A673 (cell line): ENCODE measurements around the gene GPN2. TPM values are rescaled to one million over a fixed set of nuclear protein-coding genes. Genes with fewer than 3 reads are reported as not detected.

Source experiments
- BruUV-seq: library from RNA; stranded (reverse); fragments of 400-500 nt; replicated peaks from 2 replicates; lab custom pipeline; 2021; lab: Mats Ljungman, UMichigan
- CTCF ChIA-PET: fragments of 300-600 bp; sonication (Branson Sonifier 250); formaldehyde crosslinking; loops from one replicate; lab custom pipeline; 2022; ENCODE audit warnings: antibody characterized with exemption; lab: Charles Lee
- POLR2A ChIA-PET: fragments of 300-600 bp; sonication (Branson Sonifier 250); formaldehyde crosslinking; loops from one replicate; lab custom pipeline; 2022; ENCODE audit warnings: antibody characterized with exemption; ENCODE audit not compliant: low non-redundant PET; lab: Charles Lee
- DNase-seq: peaks from one replicate; pipeline ENCODE4 v3.0.0-alpha.2; 2015; ENCODE audit warnings: low spot score
- H3K27ac ChIP-seq: fragments of 200-600 bp; sonication (generic); 2 replicates; pipeline ENCODE4 v1.5.1; 2016; ENCODE audit warnings: mixed run types, low read depth, mild to moderate bottlenecking, mixed read lengths, antibody characterized with exemption, low read length; ENCODE audit not compliant: poor library complexity, severe bottlenecking
- H3K27me3 ChIP-seq: fragments of 200-600 bp; sonication (generic); replicated peaks from 2 replicates; pipeline ENCODE4 v1.6.1; 2017; ENCODE audit warnings: mixed run types, low read depth, mild to moderate bottlenecking, mixed read lengths, antibody characterized with exemption, low read length; ENCODE audit not compliant: insufficient read depth, poor library complexity
- H3K36me3 ChIP-seq: fragments of 200-600 bp; sonication (generic); 2 replicates; pipeline ENCODE4 v1.6.1; 2016; ENCODE audit warnings: mixed run types, mild to moderate bottlenecking, mixed read lengths, antibody characterized with exemption, low read length; ENCODE audit not compliant: insufficient read depth, poor library complexity, severe bottlenecking
- H3K4me1 ChIP-seq: fragments of 200-600 bp; sonication (generic); 2 replicates; pipeline ENCODE4 v1.6.1; 2017; ENCODE audit warnings: mixed run types, mild to moderate bottlenecking, mixed read lengths, antibody characterized with exemption, low read length; ENCODE audit not compliant: insufficient read depth, poor library complexity, severe bottlenecking
- H3K4me3 ChIP-seq: fragments of 200-600 bp; sonication (generic); 2 replicates; pipeline ENCODE4 v1.5.1; 2016; ENCODE audit warnings: low read depth, mixed run types, mild to moderate bottlenecking, mixed read lengths, low read length; ENCODE audit not compliant: poor library complexity, severe bottlenecking
- H3K9me3 ChIP-seq: fragments of 200-600 bp; sonication (generic); 2 replicates; pipeline ENCODE4 v1.6.1; 2016; ENCODE audit warnings: mixed run types, low read depth, mild to moderate bottlenecking, mixed read lengths, antibody characterized with exemption, low read length; ENCODE audit not compliant: poor library complexity, severe bottlenecking
- CTCF ChIP-seq: fragments of 300-800, 200-600 bp; sonication (generic); conservative IDR thresholded peaks from 2 replicates; pipeline ENCODE4 v1.5.1; 2017; ENCODE audit warnings: low read depth, mild to moderate bottlenecking, antibody characterized with exemption, low read length, moderate library complexity, mixed read lengths
- EZH2 ChIP-seq: fragments of 200-600 bp; sonication (generic); IDR thresholded peaks from 2 replicates; pipeline ENCODE4 v1.6.1; 2017; ENCODE audit warnings: borderline replicate concordance, low read depth, mild to moderate bottlenecking, mixed read lengths, antibody characterized with exemption, low read length; ENCODE audit not compliant: poor library complexity, severe bottlenecking
- intact Hi-C: fragments of 100-400 bp; cut with micrococcal nuclease; formaldehyde crosslinking; loops from one replicate; pipeline ENCODE4 v1.10.0; 2022; ENCODE audit not compliant: unreplicated experiment
- total RNA-seq: library from RNA; stranded (reverse); gene quantifications from 2 replicates; pipeline ENCODE4 v1.2.3, GENCODE V29; 2021

The GPN2 gene
- total RNA-seq, 1 experiment from 2014 or later, result 41.4 TPM

GRCh38 chr1:26936823-26937222 lies 46.7 kb upstream of the GPN2 start:
- ChIA-PET CTCF (no interaction called here), POLR2A (no interaction called here)
- peaks cover 20% of the 10 kb centered on the region for H3K36me3 ChIP-seq

GRCh38 chr1:26932531-26932930 lies 42.4 kb upstream of the GPN2 start:
- TF ChIP-seq EZH2, result no peak
- TF ChIP-seq CTCF, result no peak
- no TSS peak for BruUV-seq
- Histone ChIP-seq H3K27ac (no peak overlapping the region), H3K36me3 (peaks cover 37% of the 10 kb centered on the region), H3K4me1 (no peaks in the 10 kb centered on the region), H3K9me3 (no peaks in the 10 kb centered on the region), H3K27me3 (no peaks in the 10 kb centered on the region), H3K4me3 (no peak overlapping the region)
- ChIA-PET POLR2A (no interaction called here), CTCF (no interaction called here)
- no peak for DNase-seq
- intact Hi-C loops, result no loop called here

More at GRCh38 chr1:26936823-26937222, 46.7 kb upstream of the GPN2 start:
- TF ChIP-seq EZH2, result no peak
- no peak for TF ChIP-seq CTCF
- no peak for DNase-seq
- Histone ChIP-seq H3K9me3 (no peaks in the 10 kb centered on the region), H3K4me3 (no peak overlapping the region), H3K4me1 (no peaks in the 10 kb centered on the region), H3K27ac (no peak overlapping the region), H3K27me3 (no peaks in the 10 kb centered on the region)
- BruUV-seq, result no TSS peak
- intact Hi-C loops, result no loop called here

GRCh38 chr1:26923711-26924110 lies 33.6 kb upstream of the GPN2 start:
- Histone ChIP-seq H3K27ac (no peak overlapping the region), H3K27me3 (no peaks in the 10 kb centered on the region), H3K9me3 (no peaks in the 10 kb centered on the region), H3K36me3 (peaks cover 44% of the 10 kb centered on the region), H3K4me1 (peaks cover 11% of the 10 kb centered on the region), H3K4me3 (no peak overlapping the region)
- no TSS peak for BruUV-seq
- DNase-seq, result peak; percentile 46
- TF ChIP-seq CTCF, result no peak
- TF ChIP-seq EZH2, result no peak
- ChIA-PET CTCF (no interaction called here), POLR2A (no interaction called here)
- intact Hi-C loops, result no loop called here
